H9 (cell line): Measurements from ENCODE around the gene TRAF3. TPM values are rescaled to one million over a fixed set of nuclear protein-coding genes. Genes with fewer than 3 reads are reported as not detected.

Source experiments
- DNase-seq: peaks from one replicate; pipeline ENCODE4 v3.0.0-alpha.2; 2017
- H2AFZ ChIP-seq: one replicate; pipeline ENCODE4 v1.6.1; 2013; ENCODE audit warnings: mild to moderate bottlenecking, low read length, control low read depth, moderate library complexity
- H2AK5ac ChIP-seq: 2 replicates; pipeline ENCODE4 v1.6.1; 2013; ENCODE audit warnings: low read length, control low read depth, mixed read lengths; ENCODE audit not compliant: insufficient read length
- H2BK120ac ChIP-seq: one replicate; pipeline ENCODE4 v1.6.1; 2013; ENCODE audit warnings: low read depth, mild to moderate bottlenecking, low read length, control low read depth, inconsistent platforms; ENCODE audit not compliant: poor library complexity, severe bottlenecking
- H2BK12ac ChIP-seq: 2 replicates; pipeline ENCODE4 v1.6.1; 2013; ENCODE audit warnings: low read length, control low read depth, mixed read lengths, low read depth; ENCODE audit not compliant: insufficient read length
- H2BK15ac ChIP-seq: 2 replicates; pipeline ENCODE4 v1.6.1; 2013; ENCODE audit warnings: low read depth, low read length, control low read depth
- H2BK20ac ChIP-seq: one replicate; pipeline ENCODE4 v1.6.1; 2013; ENCODE audit warnings: low read depth, mild to moderate bottlenecking, low read length, control low read depth, inconsistent platforms; ENCODE audit not compliant: poor library complexity, severe bottlenecking
- H2BK5ac ChIP-seq: 2 replicates; pipeline ENCODE4 v1.6.1; 2013; ENCODE audit warnings: low read length, control low read depth, mixed read lengths; ENCODE audit not compliant: insufficient read length
- H3K14ac ChIP-seq: 2 replicates; pipeline ENCODE4 v1.6.1; 2013; ENCODE audit warnings: low read length, control low read depth; ENCODE audit not compliant: insufficient read depth
- H3K18ac ChIP-seq: 2 replicates; pipeline ENCODE4 v1.6.1; 2013; ENCODE audit warnings: low read depth, mild to moderate bottlenecking, mixed read lengths, low read length, control low read depth; ENCODE audit not compliant: insufficient read length
- H3K23ac ChIP-seq: 2 replicates; pipeline ENCODE4 v1.6.1; 2013; ENCODE audit warnings: low read length, control low read depth, mixed read lengths, low read depth; ENCODE audit not compliant: insufficient read length
- H3K23me2 ChIP-seq: 2 replicates; pipeline ENCODE4 v1.6.1; 2013; ENCODE audit warnings: low read depth, mild to moderate bottlenecking, mixed read lengths, low read length, control low read depth; ENCODE audit not compliant: insufficient read length, poor library complexity, severe bottlenecking
- H3K27ac ChIP-seq: 2 replicates; pipeline ENCODE4 v1.5.1; 2013; ENCODE audit warnings: low read length, control low read depth, mixed read lengths, low read depth; ENCODE audit not compliant: insufficient read length
- H3K27me3 ChIP-seq: 2 replicates; pipeline ENCODE4 v1.6.1; 2013; ENCODE audit warnings: low read length, control low read depth, inconsistent platforms; ENCODE audit not compliant: insufficient read depth
- H3K4ac ChIP-seq: 2 replicates; pipeline ENCODE4 v1.6.1; 2013; ENCODE audit warnings: low read depth, mild to moderate bottlenecking, control low read depth, inconsistent platforms, low read length, moderate library complexity
- H3K4me1 ChIP-seq: 2 replicates; pipeline ENCODE4 v1.6.1; 2013; ENCODE audit warnings: low read length, control low read depth, inconsistent platforms; ENCODE audit not compliant: insufficient read depth
- H3K4me2 ChIP-seq: 2 replicates; pipeline ENCODE4 v1.6.1; 2013; ENCODE audit warnings: low read length, control low read depth, mixed read lengths; ENCODE audit not compliant: insufficient read length, insufficient read depth
- H3K56ac ChIP-seq: 2 replicates; pipeline ENCODE4 v1.6.1; 2013; ENCODE audit warnings: low read depth, mild to moderate bottlenecking, mixed read lengths, low read length, control low read depth; ENCODE audit not compliant: insufficient read length
- H3K79me1 ChIP-seq: 2 replicates; pipeline ENCODE4 v1.6.1; 2013; ENCODE audit warnings: low read depth, mild to moderate bottlenecking, moderate library complexity, low read length, control low read depth, inconsistent platforms; ENCODE audit not compliant: insufficient read depth, poor library complexity, severe bottlenecking
- H3K79me2 ChIP-seq: 2 replicates; pipeline ENCODE4 v1.6.1; 2013; ENCODE audit warnings: low read length, control low read depth, inconsistent platforms; ENCODE audit not compliant: insufficient read depth
- H3K9ac ChIP-seq: 2 replicates; pipeline ENCODE4 v1.6.1; 2013; ENCODE audit warnings: low read length, control low read depth, mixed read lengths; ENCODE audit not compliant: insufficient read length; ENCODE audit errors: extremely low read depth
- H3K9me3 ChIP-seq: one replicate; pipeline ENCODE4 v1.6.1; 2013; ENCODE audit warnings: low read depth, low read length, inconsistent platforms; ENCODE audit not compliant: control insufficient read depth
- H3T11ph ChIP-seq: one replicate; pipeline ENCODE4 v1.6.1; 2013; ENCODE audit warnings: mild to moderate bottlenecking, low read length, control low read depth, inconsistent platforms
- H4K20me1 ChIP-seq: one replicate; pipeline ENCODE4 v1.6.1; 2013; ENCODE audit not compliant: control insufficient read depth, insufficient read length, insufficient read depth
- H4K5ac ChIP-seq: 2 replicates; pipeline ENCODE4 v1.6.1; 2013; ENCODE audit warnings: low read depth, mild to moderate bottlenecking, mixed read lengths, low read length, control low read depth; ENCODE audit not compliant: insufficient read length
- H4K8ac ChIP-seq: replicated peaks from 2 replicates; pipeline ENCODE4 v1.6.1; 2013; ENCODE audit warnings: low read length, control low read depth, mixed read lengths, low read depth; ENCODE audit not compliant: insufficient read length
- H4K91ac ChIP-seq: 2 replicates; pipeline ENCODE4 v1.6.1; 2013; ENCODE audit warnings: low read depth, mild to moderate bottlenecking, moderate library complexity, mixed read lengths, low read length, control low read depth; ENCODE audit not compliant: insufficient read length
- H3K27ac Mint-ChIP-seq, 3 experiments: 2 replicates in 2 of 3; 3 replicates in 1 of 3; pipeline ENCODE4 v1.8.0; 2020 to 2021; ENCODE audit warnings: mixed read lengths in 3 of 3, mild to moderate bottlenecking in 1 of 3, moderate library complexity in 1 of 3
- H3K27me3 Mint-ChIP-seq: 2 replicates; pipeline ENCODE4 v1.8.0; 2021; ENCODE audit warnings: low read depth, mild to moderate bottlenecking, moderate library complexity, mixed read lengths
- H3K36me3 Mint-ChIP-seq, 3 experiments: 2 replicates in 2 of 3; 3 replicates in 1 of 3; pipeline ENCODE4 v1.8.0; 2020 to 2021; ENCODE audit warnings: low read depth in 3 of 3, mixed read lengths in 3 of 3; ENCODE audit not compliant: insufficient read depth in 1 of 3
- H3K4me1 Mint-ChIP-seq, 2 experiments: 2 replicates each; pipeline ENCODE4 v1.8.0; 2020; ENCODE audit warnings: mixed read lengths in 2 of 2
- H3K4me3 Mint-ChIP-seq, 2 experiments: 2 replicates in 1 of 2; 3 replicates in 1 of 2; pipeline ENCODE4 v1.8.0; 2020 to 2021; ENCODE audit warnings: mild to moderate bottlenecking in 2 of 2, mixed read lengths in 2 of 2, moderate library complexity in 1 of 2
- H3K9me3 Mint-ChIP-seq, 2 experiments: 2 replicates in 1 of 2; 3 replicates in 1 of 2; pipeline ENCODE4 v1.8.0; 2020; ENCODE audit warnings: mild to moderate bottlenecking in 2 of 2, mixed read lengths in 2 of 2, moderate library complexity in 1 of 2
- CTCF ChIP-seq: fragments of 200-600 bp; sonication (generic); conservative IDR thresholded peaks from 3 replicates; pipeline ENCODE4 v1.8.0; 2021; ENCODE audit warnings: antibody characterized with exemption, mild to moderate bottlenecking
- WGBS: extraction: QIAGEN DNeasy Blood & Tissue Kit; methylation state at CpG from one replicate; pipeline ENCODE4 v1.1.7; 2013; ENCODE audit warnings: missing lambda C conversion rate, low lambda C conversion rate, mixed read lengths; ENCODE audit not compliant: insufficient read length; ENCODE audit errors: extremely low coverage; 5-methylcytosine and 5-hydroxymethylcytosine counted together
- total RNA-seq: library from RNA; stranded (reverse); gene quantifications from 2 replicates; pipeline ENCODE4 v1.2.1, GENCODE V29; 2021

TRAF3 gene
- total RNA-seq, 1 experiment from 2014 or later = 9.6 TPM

DNA sequence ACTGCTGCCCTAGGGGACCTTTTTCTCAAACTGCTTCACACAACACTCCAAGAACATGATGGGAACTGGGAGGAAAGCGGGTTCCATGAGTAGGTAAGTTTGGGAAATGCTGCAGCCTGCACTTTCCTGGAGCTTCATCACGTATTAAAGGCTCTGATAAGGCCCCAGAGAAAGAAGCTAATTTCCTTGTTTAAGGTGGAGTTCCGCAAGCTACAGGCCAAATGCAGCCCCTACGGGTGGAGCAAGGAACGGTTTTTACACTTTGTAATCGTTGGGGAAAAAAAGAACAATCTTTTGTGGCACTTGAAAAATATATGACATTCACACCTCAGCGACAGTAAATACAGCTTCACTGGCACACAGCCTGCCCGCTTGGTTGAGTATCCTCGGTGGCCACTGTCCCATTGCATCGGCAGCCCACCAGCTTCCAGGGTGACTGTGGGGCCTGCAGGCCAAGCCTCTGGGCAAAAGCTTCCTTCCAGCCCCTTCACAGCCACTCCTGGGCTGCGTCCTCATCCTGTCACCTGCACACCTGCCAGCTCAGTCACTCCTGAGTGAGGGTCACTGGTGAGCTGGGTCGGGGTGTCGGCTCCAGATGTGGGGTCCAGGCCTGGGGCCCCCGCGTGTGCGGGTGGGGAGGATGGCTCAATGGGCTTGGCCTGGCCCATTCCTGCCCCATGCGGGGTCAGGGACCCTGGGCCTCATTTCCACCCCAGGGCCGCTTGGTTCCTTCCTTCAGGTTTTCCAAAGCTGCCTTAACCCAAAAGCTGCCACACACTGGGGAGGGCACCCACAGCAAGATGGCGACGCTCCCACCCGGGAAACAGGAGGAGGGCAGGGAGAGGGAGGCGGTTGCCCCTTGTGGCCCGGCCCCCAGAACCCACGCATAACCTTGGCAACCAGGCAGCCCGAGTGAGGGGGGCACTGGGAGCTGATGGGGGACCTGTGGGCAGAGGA, 147.7 kb downstream of the TRAF3 start:
- Mint-ChIP-seq H3K9me3 (no peaks in the 10 kb centered on the region; a peak in 1 of 5 replicates), H3K27ac (no peak overlapping the region; a peak in 1 of 7 replicates), H3K4me1 (peaks cover 13 to 19% of the 10 kb centered on the region in 2 experiments), H3K27me3 (peaks cover 41% of the 10 kb centered on the region), H3K4me3 (no peak overlapping the region), H3K36me3 (no peaks in the 10 kb centered on the region)
- H2AK5ac ChIP-seq = no peak overlapping the region
- H3K79me2 ChIP-seq = no peaks in the 10 kb centered on the region
- no peak overlapping the region for H3K18ac ChIP-seq
- H4K91ac ChIP-seq = no peak overlapping the region
- TF ChIP-seq CTCF = peak; percentile 40; the same call in 1 of the 3 replicates
- H2AFZ ChIP-seq = no peak overlapping the region
- no peak overlapping the region for H3K9ac ChIP-seq
- H3K27me3 ChIP-seq = peaks cover 36% of the 10 kb centered on the region
- no peaks in the 10 kb centered on the region for H3K9me3 ChIP-seq
- H2BK20ac ChIP-seq = no peak overlapping the region
- H4K8ac ChIP-seq = no peak overlapping the region
- no peak overlapping the region for H3K27ac ChIP-seq
- no peak overlapping the region for H3K23ac ChIP-seq
- no peak overlapping the region for H3T11ph ChIP-seq
- no peaks in the 10 kb centered on the region for H4K20me1 ChIP-seq
- H3K79me1 ChIP-seq = no peaks in the 10 kb centered on the region
- H2BK5ac ChIP-seq = no peak overlapping the region
- no peak overlapping the region for H3K4ac ChIP-seq
- H3K14ac ChIP-seq = no peak overlapping the region
- H3K56ac ChIP-seq = no peak overlapping the region
- peaks cover 23% of the 10 kb centered on the region for H3K23me2 ChIP-seq
- H2BK15ac ChIP-seq = no peak overlapping the region
- no peak overlapping the region for H2BK120ac ChIP-seq
- H2BK12ac ChIP-seq = no peak overlapping the region
- H3K4me2 ChIP-seq = no peak overlapping the region
- WGBS = no CpG with 5 or more reads among the region's 25 CpGs
- H3K4me1 ChIP-seq = no peaks in the 10 kb centered on the region
- no peak for DNase-seq
- H4K5ac ChIP-seq = no peak overlapping the region
